Measurements from ENCODE around the gene DLX4. TPM values are rescaled to one million over a fixed set of nuclear protein-coding genes. Genes with fewer than 3 reads are reported as not detected.

DLX4 gene
- total and polyA plus RNA-seq, 2 donors (not counting 1 experiment from before 2014, with no cell fraction given), result 0.17 to 0.88 TPM

DNA sequence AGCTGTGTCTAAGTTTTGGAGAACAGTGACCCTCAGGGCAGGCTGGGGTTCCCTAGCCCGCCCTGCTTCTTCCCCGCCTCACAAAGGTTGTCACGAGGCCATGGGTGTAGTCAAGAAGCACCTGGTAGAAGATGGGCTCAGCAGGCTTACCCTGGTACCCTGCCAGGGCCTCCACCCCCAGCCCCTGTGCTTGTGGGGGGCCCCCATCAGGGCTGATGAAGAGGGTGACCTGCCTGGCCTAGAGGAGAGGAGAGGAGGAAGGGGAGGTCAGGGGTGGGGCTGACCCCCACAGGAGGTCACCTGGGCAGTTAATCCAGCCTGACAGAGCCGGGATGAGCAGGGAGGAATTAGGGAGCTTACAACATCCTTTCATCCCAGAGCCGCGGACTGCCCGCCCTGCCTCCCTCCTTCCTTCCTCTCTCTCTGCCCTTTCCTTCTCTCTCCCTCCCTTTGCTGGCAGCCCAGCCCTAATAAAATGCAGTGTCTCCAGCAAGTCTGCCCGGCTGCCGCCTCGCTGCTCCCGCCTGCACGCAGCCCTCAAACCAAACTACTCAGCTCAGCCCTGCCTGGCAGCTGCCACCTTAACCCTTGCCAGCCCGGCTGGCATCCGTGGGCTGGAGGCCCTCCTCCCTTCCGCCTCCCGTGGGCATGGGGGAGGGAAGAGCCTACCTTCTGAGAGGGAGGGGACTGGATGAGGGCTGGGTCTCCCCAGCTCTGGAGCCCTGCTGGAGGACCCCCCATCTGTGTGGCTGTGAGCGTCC is 18.9 kb downstream of the DLX4 start:
- Mint-ChIP-seq H3K4me1 (peaks cover 4% of the 10 kb centered on the region), H3K27me3 (peaks cover 68% of the 10 kb centered on the region), H3K4me3 (no peak overlapping the region), H3K27ac (no peak overlapping the region), H3K9me3 (ENCODE audit: insufficient read depth) (no peaks in the 10 kb centered on the region)
- no peaks in the 10 kb centered on the region for H3K79me2 ChIP-seq (ENCODE audit: control insufficient read depth, insufficient read depth, low read length)
- H3K9me3 ChIP-seq (ENCODE audit: control extremely low read depth in 1 of 3, control insufficient read depth in 2 of 3, insufficient read depth in 1 of 3, low read length in 2 of 3), result peaks cover 0 to 6% (median 0%) of the 10 kb centered on the region in 3 donors
- no peak overlapping the region for H3K4me2 ChIP-seq (replicated peaks; ENCODE audit: low read depth, low read length, poor library complexity, severe bottlenecking)
- no peak for ATAC-seq (ENCODE audit: low read depth)
- no peak overlapping the region for H3K9ac ChIP-seq (ENCODE audit: low read length)
- intact Hi-C loops (cut with micrococcal nuclease), result no loop called here
- no peak overlapping the region for H3K4me3 ChIP-seq (ENCODE audit: control extremely low read depth in 1 of 5, extremely low read depth in 1 of 5, insufficient read depth in 1 of 5, low read depth in 2 of 5, low read length in 4 of 5)
- H3K27me3 ChIP-seq (replicated peaks in 1 of 4; ENCODE audit: control extremely low read depth in 1 of 4, control insufficient read depth in 3 of 4, insufficient read depth in 4 of 4, low read length in 3 of 4), result peaks cover 0 to 80% (median 20%) of the 10 kb centered on the region in 4 experiments
- no peak overlapping the region for H2AFZ ChIP-seq (ENCODE audit: insufficient read depth, low read depth, low read length, poor library complexity, severe bottlenecking)
- TF ChIP-seq, protein P1, sequence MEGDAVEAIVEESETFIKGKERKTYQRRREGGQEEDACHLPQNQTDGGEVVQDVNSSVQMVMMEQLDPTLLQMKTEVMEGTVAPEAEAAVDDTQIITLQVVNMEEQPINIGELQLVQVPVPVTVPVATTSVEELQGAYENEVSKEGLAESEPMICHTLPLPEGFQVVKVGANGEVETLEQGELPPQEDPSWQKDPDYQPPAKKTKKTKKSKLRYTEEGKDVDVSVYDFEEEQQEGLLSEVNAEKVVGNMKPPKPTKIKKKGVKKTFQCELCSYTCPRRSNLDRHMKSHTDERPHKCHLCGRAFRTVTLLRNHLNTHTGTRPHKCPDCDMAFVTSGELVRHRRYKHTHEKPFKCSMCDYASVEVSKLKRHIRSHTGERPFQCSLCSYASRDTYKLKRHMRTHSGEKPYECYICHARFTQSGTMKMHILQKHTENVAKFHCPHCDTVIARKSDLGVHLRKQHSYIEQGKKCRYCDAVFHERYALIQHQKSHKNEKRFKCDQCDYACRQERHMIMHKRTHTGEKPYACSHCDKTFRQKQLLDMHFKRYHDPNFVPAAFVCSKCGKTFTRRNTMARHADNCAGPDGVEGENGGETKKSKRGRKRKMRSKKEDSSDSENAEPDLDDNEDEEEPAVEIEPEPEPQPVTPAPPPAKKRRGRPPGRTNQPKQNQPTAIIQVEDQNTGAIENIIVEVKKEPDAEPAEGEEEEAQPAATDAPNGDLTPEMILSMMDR (IDR thresholded peaks at IDR 0.05), result no peak
- no peak for TF ChIP-seq EZH2 (IDR thresholded peaks at IDR 0.05; ENCODE audit: borderline replicate concordance, insufficient read depth, low read depth, low read length, poor library complexity, severe bottlenecking)
- H3K4me1 ChIP-seq (ENCODE audit: control insufficient read depth in 2 of 2, insufficient read depth in 2 of 2, low read length in 2 of 2), result peaks cover 0 to under 1% of the 10 kb centered on the region in 2 donors
- no peaks in the 10 kb centered on the region for H4K20me1 ChIP-seq (ENCODE audit: control insufficient read depth, insufficient read depth, low read length, poor library complexity, severe bottlenecking)
- ChIA-PET POLR2A (no interaction called here), CTCF (interaction anchor here (0.8 to 5.1 kb wide), 4 partner anchors 10 to 126 kb away, joined by 3 to 41 read pairs (median 4); no protein-coding TSS in a partner anchor)
- H3K36me3 ChIP-seq (replicated peaks in 1 of 2; ENCODE audit: control extremely low read depth in 1 of 2, control insufficient read depth in 1 of 2, extremely low read depth in 1 of 2, insufficient read depth in 2 of 2, low read length in 1 of 2), result no peaks in the 10 kb centered on the region
- whole genome bisulfite sequencing (ENCODE audit: insufficient coverage), result 20% methylated on average over 12 of the region's 17 CpGs
- no peak for DNase-seq
- no peak overlapping the region for H3K27ac ChIP-seq (ENCODE audit: low read length in 2 of 2)

DNA sequence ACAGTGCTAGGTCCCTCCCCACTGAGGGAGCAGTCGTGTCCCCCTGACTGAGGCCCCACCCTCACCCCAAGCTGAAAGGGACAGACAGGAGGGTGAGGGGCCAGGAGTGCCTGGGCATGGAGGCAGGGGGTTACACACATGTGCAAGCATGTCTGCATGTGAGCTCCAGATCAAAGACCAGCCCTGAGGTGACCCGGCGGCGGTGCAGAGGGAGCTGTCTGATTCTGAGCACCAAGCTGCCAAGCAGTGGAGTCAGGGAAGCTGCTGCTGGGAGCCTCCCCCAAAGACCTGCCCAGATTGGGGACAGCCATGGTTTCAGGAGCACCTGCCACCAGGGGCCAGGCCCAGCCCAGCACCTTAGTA is 20.5 kb downstream of the DLX4 start:
- Histone ChIP-seq H3K4me2 (replicated peaks; ENCODE audit: low read depth, low read length, poor library complexity, severe bottlenecking) (no peak overlapping the region), H3K4me1 (ENCODE audit: control insufficient read depth in 2 of 2, insufficient read depth in 2 of 2, low read length in 2 of 2) (peaks cover 12 to 15% of the 10 kb centered on the region in 2 donors), H3K27ac (ENCODE audit: low read length in 2 of 2) (no peak overlapping the region), H3K9ac (ENCODE audit: low read length) (no peak overlapping the region), H3K4me3 (ENCODE audit: control extremely low read depth in 1 of 5, extremely low read depth in 1 of 5, insufficient read depth in 1 of 5, low read depth in 2 of 5, low read length in 4 of 5) (no peak overlapping the region), H3K36me3 (replicated peaks in 1 of 2; ENCODE audit: control extremely low read depth in 1 of 2, control insufficient read depth in 1 of 2, extremely low read depth in 1 of 2, insufficient read depth in 2 of 2, low read length in 1 of 2) (no peaks in the 10 kb centered on the region), H3K9me3 (ENCODE audit: control extremely low read depth in 1 of 3, control insufficient read depth in 2 of 3, insufficient read depth in 1 of 3, low read length in 2 of 3) (peaks cover 0 to 12% (median 0%) of the 10 kb centered on the region in 3 donors), H4K20me1 (ENCODE audit: control insufficient read depth, insufficient read depth, low read length, poor library complexity, severe bottlenecking) (no peaks in the 10 kb centered on the region), H2AFZ (ENCODE audit: insufficient read depth, low read depth, low read length, poor library complexity, severe bottlenecking) (no peak overlapping the region), H3K79me2 (ENCODE audit: control insufficient read depth, insufficient read depth, low read length) (no peaks in the 10 kb centered on the region), H3K27me3 (replicated peaks in 1 of 4; ENCODE audit: control extremely low read depth in 1 of 4, control insufficient read depth in 3 of 4, insufficient read depth in 4 of 4, low read length in 3 of 4) (peaks cover 0 to 91% (median 27%) of the 10 kb centered on the region in 4 experiments)
- ATAC-seq (ENCODE audit: low read depth) (no peak), DNase-seq (no peak)
- CTCF ChIA-PET, result interaction anchor here (2.2 to 5.1 kb wide), 2 partner anchors 8 to 37 kb away, joined by 7 to 41 read pairs; no protein-coding TSS in a partner anchor
- POLR2A ChIA-PET, result no interaction called here
- no peaks in the 10 kb centered on the region for H3K9me3 Mint-ChIP-seq (ENCODE audit: insufficient read depth)
- TF ChIP-seq, protein P1 (IDR thresholded peaks at IDR 0.05), result no peak
- TF ChIP-seq EZH2 (IDR thresholded peaks at IDR 0.05; ENCODE audit: borderline replicate concordance, insufficient read depth, low read depth, low read length, poor library complexity, severe bottlenecking), result no peak
- H3K4me3 Mint-ChIP-seq, result no peak overlapping the region
- peaks cover 14% of the 10 kb centered on the region for H3K4me1 Mint-ChIP-seq
- intact Hi-C loops (cut with micrococcal nuclease), result no loop called here
- 96% methylated on average over 4 of the region's 4 CpGs for WGBS (ENCODE audit: insufficient coverage)
- H3K27ac Mint-ChIP-seq, result no peak overlapping the region
- peaks cover 65% of the 10 kb centered on the region for H3K27me3 Mint-ChIP-seq
